GM23338 (cell line): ENCODE measurements around the gene CABYR.

Source experiments
- CREB1 ChIP-seq: fragments of 250-450 bp; sonication (Bioruptor Pico); IDR thresholded peaks from 2 replicates; pipeline ENCODE4 v1.5.0; 2020; ENCODE audit warnings: low read depth, mild to moderate bottlenecking, moderate library complexity
- EZH2 ChIP-seq: fragments of 200-600 bp; sonication (generic); IDR thresholded peaks from one replicate; pipeline ENCODE4 v1.8.0; 2017; ENCODE audit warnings: antibody characterized with exemption, mild to moderate bottlenecking, low read depth; ENCODE audit not compliant: unreplicated experiment
- EZH2phosphoT487 ChIP-seq: fragments of 200-600 bp; sonication (generic); IDR thresholded peaks from one replicate; pipeline ENCODE4 v1.8.1; 2018; ENCODE audit warnings: antibody characterized with exemption; ENCODE audit not compliant: unreplicated experiment
- JUNB ChIP-seq: IDR thresholded peaks from one replicate; pipeline ENCODE4 v1.6.1; 2016; ENCODE audit warnings: antibody characterized with exemption; ENCODE audit not compliant: unreplicated experiment
- NANOG ChIP-seq: IDR thresholded peaks from 2 replicates; pipeline ENCODE4 v1.6.1; 2016; ENCODE audit warnings: antibody characterized with exemption, borderline replicate concordance
- POLR2AphosphoS5 ChIP-seq: IDR thresholded peaks from 2 replicates; pipeline ENCODE4 v1.6.1; 2016; ENCODE audit warnings: antibody characterized with exemption, low read depth
- STAT1 ChIP-seq: IDR thresholded peaks from one replicate; pipeline ENCODE4 v1.6.1; 2016; ENCODE audit warnings: antibody characterized with exemption; ENCODE audit not compliant: unreplicated experiment
- ZNF114 ChIP-seq: fragments of 250-450 bp; sonication (Bioruptor Pico); IDR thresholded peaks from 2 replicates; pipeline ENCODE4 v1.5.0; 2020; ENCODE audit warnings: mild to moderate bottlenecking, moderate library complexity
- ZNF331 ChIP-seq: fragments of 250-450 bp; sonication (Bioruptor Pico); IDR thresholded peaks from 2 replicates; pipeline ENCODE4 v1.5.0; 2020; ENCODE audit warnings: low read depth, mild to moderate bottlenecking, moderate library complexity
- TF ChIP-seq, protein P1 (sequence below), 2 experiments: fragments of 200-600 bp in 1 of 2; sonication (generic) in 1 of 2; conservative IDR thresholded peaks; 2 replicates each; pipeline versions ENCODE4 v1.5.1 to v1.6.1; 2016 to 2017; ENCODE audit warnings: antibody characterized with exemption in 2 of 2, low read depth in 2 of 2, mild to moderate bottlenecking in 2 of 2, moderate library complexity in 1 of 2
- TF ChIP-seq, protein P2 (sequence below): fragments of 250-450 bp; sonication (Bioruptor Pico); IDR thresholded peaks from 2 replicates; pipeline ENCODE4 v1.5.0; 2020; ENCODE audit warnings: mild to moderate bottlenecking, moderate library complexity
- TF ChIP-seq, protein P3 (sequence below): IDR thresholded peaks from one replicate; pipeline ENCODE4 v1.6.1; 2018; ENCODE audit warnings: antibody characterized with exemption; ENCODE audit not compliant: unreplicated experiment
- TF ChIP-seq, protein P4 (sequence below): IDR thresholded peaks from 2 replicates; pipeline ENCODE4 v1.6.1; 2016; ENCODE audit warnings: antibody characterized with exemption

DNA sequence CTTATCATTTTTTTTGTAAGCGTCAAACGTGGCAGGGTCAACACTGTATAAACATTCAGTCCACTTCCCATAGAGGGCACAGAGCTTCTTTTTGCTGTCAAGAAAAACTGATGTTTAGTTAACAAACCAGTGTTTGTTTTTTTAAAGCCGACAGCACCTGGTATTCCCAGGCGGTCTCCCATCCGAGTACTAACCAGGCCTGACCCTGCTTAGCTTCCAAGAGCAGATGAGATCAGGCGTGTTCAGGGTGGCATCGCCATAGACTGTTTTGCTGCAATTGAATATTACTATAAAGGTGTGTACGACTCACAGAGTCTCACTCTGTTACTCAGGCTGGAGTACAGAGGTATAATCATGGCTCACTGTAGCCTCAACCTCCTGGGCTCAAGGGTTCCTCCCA, 31.5 kb downstream of the CABYR start:
- TF ChIP-seq, protein P1, sequence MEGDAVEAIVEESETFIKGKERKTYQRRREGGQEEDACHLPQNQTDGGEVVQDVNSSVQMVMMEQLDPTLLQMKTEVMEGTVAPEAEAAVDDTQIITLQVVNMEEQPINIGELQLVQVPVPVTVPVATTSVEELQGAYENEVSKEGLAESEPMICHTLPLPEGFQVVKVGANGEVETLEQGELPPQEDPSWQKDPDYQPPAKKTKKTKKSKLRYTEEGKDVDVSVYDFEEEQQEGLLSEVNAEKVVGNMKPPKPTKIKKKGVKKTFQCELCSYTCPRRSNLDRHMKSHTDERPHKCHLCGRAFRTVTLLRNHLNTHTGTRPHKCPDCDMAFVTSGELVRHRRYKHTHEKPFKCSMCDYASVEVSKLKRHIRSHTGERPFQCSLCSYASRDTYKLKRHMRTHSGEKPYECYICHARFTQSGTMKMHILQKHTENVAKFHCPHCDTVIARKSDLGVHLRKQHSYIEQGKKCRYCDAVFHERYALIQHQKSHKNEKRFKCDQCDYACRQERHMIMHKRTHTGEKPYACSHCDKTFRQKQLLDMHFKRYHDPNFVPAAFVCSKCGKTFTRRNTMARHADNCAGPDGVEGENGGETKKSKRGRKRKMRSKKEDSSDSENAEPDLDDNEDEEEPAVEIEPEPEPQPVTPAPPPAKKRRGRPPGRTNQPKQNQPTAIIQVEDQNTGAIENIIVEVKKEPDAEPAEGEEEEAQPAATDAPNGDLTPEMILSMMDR (conservative IDR thresholded peaks at IDR 0.05; ENCODE audit: low read depth in 2 of 2) = no peak
- no peak for TF ChIP-seq POLR2AphosphoS5
- TF ChIP-seq, protein P2, sequence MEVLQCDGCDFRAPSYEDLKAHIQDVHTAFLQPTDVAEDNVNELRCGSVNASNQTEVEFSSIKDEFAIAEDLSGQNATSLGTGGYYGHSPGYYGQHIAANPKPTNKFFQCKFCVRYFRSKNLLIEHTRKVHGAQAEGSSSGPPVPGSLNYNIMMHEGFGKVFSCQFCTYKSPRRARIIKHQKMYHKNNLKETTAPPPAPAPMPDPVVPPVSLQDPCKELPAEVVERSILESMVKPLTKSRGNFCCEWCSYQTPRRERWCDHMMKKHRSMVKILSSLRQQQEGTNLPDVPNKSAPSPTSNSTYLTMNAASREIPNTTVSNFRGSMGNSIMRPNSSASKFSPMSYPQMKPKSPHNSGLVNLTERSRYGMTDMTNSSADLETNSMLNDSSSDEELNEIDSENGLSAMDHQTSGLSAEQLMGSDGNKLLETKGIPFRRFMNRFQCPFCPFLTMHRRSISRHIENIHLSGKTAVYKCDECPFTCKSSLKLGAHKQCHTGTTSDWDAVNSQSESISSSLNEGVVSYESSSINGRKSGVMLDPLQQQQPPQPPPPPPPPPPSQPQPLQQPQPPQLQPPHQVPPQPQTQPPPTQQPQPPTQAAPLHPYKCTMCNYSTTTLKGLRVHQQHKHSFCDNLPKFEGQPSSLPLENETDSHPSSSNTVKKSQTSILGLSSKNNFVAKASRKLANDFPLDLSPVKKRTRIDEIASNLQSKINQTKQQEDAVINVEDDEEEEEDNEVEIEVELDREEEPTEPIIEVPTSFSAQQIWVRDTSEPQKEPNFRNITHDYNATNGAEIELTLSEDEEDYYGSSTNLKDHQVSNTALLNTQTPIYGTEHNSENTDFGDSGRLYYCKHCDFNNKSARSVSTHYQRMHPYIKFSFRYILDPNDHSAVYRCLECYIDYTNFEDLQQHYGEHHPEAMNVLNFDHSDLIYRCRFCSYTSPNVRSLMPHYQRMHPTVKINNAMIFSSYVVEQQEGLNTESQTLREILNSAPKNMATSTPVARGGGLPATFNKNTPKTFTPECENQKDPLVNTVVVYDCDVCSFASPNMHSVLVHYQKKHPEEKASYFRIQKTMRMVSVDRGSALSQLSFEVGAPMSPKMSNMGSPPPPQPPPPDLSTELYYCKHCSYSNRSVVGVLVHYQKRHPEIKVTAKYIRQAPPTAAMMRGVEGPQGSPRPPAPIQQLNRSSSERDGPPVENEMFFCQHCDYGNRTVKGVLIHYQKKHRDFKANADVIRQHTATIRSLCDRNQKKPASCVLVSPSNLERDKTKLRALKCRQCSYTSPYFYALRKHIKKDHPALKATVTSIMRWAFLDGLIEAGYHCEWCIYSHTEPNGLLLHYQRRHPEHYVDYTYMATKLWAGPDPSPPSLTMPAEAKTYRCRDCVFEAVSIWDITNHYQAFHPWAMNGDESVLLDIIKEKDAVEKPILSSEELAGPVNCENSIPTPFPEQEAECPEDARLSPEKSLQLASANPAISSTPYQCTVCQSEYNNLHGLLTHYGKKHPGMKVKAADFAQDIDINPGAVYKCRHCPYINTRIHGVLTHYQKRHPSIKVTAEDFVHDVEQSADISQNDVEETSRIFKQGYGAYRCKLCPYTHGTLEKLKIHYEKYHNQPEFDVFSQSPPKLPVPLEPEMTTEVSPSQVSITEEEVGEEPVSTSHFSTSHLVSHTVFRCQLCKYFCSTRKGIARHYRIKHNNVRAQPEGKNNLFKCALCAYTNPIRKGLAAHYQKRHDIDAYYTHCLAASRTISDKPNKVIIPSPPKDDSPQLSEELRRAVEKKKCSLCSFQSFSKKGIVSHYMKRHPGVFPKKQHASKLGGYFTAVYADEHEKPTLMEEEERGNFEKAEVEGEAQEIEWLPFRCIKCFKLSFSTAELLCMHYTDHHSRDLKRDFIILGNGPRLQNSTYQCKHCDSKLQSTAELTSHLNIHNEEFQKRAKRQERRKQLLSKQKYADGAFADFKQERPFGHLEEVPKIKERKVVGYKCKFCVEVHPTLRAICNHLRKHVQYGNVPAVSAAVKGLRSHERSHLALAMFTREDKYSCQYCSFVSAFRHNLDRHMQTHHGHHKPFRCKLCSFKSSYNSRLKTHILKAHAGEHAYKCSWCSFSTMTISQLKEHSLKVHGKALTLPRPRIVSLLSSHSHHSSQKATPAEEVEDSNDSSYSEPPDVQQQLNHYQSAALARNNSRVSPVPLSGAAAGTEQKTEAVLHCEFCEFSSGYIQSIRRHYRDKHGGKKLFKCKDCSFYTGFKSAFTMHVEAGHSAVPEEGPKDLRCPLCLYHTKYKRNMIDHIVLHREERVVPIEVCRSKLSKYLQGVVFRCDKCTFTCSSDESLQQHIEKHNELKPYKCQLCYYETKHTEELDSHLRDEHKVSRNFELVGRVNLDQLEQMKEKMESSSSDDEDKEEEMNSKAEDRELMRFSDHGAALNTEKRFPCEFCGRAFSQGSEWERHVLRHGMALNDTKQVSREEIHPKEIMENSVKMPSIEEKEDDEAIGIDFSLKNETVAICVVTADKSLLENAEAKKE (CRISPR knock-in tag) = no peak
- TF ChIP-seq JUNB = no peak
- TF ChIP-seq EZH2phosphoT487 = no peak
- TF ChIP-seq, protein P3, sequence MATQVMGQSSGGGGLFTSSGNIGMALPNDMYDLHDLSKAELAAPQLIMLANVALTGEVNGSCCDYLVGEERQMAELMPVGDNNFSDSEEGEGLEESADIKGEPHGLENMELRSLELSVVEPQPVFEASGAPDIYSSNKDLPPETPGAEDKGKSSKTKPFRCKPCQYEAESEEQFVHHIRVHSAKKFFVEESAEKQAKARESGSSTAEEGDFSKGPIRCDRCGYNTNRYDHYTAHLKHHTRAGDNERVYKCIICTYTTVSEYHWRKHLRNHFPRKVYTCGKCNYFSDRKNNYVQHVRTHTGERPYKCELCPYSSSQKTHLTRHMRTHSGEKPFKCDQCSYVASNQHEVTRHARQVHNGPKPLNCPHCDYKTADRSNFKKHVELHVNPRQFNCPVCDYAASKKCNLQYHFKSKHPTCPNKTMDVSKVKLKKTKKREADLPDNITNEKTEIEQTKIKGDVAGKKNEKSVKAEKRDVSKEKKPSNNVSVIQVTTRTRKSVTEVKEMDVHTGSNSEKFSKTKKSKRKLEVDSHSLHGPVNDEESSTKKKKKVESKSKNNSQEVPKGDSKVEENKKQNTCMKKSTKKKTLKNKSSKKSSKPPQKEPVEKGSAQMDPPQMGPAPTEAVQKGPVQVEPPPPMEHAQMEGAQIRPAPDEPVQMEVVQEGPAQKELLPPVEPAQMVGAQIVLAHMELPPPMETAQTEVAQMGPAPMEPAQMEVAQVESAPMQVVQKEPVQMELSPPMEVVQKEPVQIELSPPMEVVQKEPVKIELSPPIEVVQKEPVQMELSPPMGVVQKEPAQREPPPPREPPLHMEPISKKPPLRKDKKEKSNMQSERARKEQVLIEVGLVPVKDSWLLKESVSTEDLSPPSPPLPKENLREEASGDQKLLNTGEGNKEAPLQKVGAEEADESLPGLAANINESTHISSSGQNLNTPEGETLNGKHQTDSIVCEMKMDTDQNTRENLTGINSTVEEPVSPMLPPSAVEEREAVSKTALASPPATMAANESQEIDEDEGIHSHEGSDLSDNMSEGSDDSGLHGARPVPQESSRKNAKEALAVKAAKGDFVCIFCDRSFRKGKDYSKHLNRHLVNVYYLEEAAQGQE = no peak
- no peak for TF ChIP-seq NANOG
- TF ChIP-seq ZNF114 (CRISPR knock-in tag) = no peak
- no peak for TF ChIP-seq EZH2
- TF ChIP-seq CREB1 (CRISPR knock-in tag) = no peak
- TF ChIP-seq ZNF331 (CRISPR knock-in tag) = no peak
- TF ChIP-seq, protein P4, sequence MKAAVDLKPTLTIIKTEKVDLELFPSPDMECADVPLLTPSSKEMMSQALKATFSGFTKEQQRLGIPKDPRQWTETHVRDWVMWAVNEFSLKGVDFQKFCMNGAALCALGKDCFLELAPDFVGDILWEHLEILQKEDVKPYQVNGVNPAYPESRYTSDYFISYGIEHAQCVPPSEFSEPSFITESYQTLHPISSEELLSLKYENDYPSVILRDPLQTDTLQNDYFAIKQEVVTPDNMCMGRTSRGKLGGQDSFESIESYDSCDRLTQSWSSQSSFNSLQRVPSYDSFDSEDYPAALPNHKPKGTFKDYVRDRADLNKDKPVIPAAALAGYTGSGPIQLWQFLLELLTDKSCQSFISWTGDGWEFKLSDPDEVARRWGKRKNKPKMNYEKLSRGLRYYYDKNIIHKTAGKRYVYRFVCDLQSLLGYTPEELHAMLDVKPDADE = no peak
- TF ChIP-seq STAT1 = no peak
